Stimulated activated CD8-positive, alpha-beta memory T cell treated with anti-CD3 and anti-CD28 coated beads, Interleukin-15, amount 100 ng/mL, for 4 hours (primary cell): Measurements from ENCODE around the gene TAF1B.

Experiments
- DNase-seq, 2 donors: peaks; one replicate each; pipeline ENCODE4 v3.0.0-alpha.2; 2020; ENCODE audit warnings: low read depth in 2 of 2

Gene TAF1B

DNA sequence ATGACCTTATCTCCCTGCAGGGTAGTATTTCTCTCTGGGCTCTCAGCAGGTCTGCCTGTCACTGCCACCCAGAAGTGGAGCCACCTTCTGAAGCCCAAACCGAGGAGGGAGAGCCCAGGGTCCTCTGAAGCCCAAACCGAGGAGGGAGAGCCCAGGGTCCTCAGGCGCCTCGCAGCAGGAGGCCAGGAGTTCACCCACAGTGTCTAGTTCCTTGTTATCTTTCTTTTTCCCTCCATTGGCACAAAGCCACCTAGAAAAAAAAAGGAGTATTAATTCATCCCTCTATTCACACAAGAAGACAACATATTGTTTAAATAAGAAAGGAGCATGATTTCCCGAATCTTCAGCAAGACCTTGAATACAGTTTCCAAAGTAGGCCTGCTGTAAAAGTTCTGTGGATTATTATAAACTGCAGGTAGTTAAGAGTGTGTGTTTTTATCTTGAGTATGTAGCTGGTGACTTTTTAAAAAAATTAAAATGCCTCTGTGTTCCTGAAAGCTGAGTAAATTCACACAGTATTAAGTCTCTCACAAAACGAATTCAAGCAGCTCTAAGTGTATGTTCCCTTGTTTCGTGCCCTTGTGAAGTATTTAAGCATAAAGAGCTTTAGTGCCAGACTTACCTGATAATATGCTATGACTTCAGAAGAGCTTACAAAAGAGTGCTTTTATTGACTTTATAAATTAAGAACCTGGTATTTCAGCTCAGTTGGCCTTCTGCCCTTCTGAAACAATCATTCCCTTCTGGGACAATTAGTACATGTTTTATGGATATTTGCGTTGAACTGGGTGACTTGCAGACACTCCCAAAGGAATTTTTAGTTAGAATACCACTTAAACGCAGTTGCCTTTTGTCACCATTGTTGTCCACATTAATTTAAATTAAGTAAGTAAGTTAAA lies 96.6 kb downstream of the TAF1B start:
- no peak for DNase-seq

DNA sequence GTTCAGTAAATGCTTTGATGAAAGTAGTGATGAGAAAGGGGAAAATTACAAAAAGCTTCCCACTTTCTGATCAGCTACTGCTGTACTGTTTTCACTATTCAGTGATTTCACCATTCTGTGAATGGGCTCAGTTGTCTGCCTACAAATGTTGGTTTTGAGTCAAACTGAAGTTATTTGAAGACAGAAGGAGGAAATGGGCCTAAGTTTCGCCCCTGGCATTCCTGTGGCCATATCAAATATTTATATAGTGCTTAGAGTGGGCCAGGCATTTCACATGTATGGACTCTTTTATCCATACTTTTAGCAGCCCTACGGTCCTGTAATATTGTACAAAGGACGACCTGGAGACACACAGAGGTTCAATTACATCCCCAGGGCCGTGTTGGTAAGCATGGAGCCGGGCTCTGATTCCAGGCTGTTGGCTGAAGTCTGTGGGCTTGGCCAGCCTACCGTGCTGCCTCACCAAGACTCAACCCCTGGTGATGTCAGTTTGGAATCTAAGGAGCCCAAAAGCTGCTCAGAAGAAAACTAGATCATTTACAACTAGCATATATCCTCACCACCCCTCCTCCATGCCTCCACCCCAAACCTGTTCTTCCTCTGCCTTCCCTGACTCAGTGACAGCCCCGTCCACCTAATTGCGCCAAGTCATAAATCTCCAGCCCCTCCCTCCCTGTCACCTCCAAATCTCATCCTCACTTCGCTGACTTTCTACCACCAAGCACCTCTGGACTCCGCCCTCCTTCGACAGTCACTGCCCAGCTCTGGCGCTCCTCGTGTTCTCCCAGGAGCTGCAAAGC lies 98.1 kb downstream of the TAF1B start:
- no peak for DNase-seq

DNA sequence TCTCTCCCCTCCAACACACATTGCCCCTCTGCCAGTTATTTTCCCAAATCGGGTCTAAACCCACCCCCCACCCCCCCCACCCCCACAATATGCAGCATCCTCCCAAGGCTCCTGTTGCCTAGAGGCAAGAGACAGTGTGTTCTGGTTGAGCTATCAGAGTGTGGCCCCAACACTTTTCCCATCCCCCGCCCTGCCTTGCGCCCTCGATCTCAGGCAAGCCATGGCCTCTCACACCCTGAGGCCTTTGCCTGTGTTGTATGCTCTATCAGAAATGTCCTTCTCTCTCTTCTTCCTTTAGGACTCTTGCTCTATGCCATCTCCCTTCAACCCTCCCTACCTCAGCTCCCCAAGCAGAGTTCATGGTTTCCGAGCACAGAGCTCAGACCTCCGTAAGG lies 98.7 kb downstream of the TAF1B start:
- no peak for DNase-seq

DNA sequence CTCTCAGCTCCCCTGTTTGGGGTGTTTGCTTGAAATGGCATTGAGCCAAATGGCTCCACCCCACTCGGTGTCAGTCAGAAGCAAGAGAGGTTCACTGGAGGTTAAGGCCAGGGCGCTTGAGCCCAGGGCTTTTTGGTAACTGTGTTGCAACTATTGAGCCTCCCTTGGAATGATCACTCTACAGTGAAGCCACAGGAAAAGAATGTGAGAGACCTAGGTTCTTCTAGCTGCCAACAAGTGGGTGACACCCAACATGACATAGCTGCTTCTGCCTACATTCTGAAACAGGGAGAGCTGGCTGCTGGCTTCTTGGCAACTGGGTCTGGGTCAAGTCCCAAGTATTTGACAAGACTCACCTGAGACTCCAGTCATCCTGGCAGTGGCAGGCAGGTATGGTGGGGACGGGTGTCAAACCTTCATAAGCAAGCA lies 101.1 kb downstream of the TAF1B start:
- DNase-seq: no peak

DNA sequence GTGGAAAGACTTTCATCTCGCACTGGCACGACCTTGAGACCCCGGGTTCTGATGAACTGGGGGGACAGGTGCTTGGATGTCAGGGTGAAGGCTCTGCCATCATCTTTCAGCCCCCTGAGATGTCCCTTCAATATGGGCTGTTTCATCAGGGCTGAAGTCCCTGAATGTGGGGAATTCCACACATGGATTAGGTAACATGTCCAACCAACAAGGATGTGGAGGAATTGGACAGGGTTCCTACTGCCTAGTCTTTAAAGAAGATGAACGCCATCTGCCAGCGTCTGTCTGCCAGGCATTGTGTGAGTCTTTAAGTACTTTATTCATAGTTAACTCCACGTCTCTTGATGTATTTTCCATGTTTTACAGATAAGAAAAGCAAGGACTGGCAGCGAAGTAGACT lies 102.3 kb downstream of the TAF1B start:
- DNase-seq: no peak

DNA sequence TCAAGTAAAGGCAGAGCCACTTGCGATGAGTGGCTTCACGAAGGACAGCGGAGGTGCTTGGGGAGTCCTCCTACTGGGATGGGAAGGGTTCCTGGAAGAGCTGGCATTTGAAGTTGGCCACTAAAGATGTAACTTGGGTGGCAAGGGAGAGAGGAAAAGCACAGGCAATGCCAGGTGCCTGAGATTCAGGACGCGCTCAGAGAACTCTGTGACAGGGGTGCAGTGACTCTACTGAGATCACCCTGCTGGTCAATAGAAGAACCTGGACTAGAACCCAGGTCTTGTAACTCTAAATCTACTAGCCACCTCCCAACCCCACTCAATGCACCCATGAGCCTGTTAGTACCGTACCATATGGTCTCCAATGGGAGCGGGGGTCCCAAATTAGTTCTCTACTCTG lies 102.8 kb downstream of the TAF1B start:
- no peak for DNase-seq

DNA sequence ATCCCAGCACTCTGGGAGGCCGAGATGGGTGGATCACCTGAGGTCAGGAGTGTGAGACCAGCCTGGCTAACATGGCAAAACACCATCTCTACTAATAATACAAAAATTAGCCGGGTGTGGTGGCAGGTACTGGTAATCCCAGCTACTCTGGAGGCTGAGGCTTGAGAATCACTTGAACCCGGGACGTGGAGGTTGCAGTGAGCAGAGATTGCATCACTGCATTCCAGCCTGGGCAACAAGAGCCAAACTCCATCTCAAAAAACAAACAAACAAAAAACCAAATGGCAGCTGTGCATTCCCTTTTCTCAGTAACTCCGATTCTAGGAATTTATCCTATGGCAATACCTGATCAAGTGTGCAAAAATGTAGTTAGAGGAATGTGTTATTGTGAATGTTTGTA lies 103.5 kb downstream of the TAF1B start:
- no peak for DNase-seq

DNA sequence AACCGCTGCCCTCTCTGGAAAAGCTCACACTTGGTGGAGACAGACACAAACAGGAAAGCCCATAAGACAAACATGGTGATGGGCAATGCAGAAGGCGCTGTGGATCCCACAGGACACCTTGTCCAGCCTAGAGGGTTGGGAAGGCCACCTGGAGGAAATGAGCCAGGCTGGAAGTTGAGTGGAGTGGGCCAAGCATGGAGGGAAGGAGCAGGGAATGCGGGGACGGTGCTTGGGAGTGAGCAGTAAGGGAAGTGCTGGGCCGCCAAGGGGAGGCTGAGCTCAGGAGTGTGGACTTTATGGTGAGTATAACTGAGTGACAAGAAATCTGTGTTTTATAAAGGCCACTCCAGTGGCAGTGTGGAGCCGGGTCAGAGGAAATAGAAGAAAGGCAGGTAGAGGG lies 105.4 kb downstream of the TAF1B start:
- DNase-seq: no peak

DNA sequence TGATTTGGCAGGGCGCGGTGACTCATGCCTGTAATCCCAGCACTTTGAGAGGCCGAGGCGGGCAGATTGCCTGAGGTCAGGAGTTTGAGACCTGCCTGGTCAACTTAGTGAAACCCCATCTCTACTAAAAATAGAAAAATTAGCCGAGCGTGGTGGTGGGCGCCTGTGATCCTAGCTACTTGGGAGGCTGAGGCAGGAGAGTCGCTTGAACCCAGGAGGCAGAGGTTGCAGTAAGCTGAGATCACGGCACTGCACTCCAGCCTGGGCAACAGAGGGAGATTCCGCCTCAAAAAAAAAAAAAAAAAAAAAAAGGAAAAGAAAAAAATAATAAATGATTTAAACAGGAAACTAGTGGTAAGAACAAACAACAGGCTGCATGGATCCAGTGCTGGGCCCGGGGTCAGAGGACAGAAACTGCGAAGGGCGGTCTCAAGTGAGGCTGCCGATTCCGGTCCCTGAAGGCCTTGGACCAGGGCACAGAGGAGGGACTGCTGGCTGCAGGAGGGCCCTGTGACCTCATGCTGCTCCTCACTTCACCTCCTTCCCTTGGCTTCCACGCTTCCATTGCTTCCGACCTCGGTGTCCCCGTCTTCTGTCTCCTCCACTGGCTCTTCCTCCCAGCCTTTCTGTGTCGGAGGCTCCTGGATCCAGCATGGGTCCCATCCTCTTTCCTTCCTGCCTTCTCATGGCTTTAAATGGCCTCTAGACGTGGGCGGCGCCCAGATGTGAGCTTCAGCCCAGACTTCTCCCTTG lies 106.1 kb downstream of the TAF1B start:
- DNase-seq: no peak

DNA sequence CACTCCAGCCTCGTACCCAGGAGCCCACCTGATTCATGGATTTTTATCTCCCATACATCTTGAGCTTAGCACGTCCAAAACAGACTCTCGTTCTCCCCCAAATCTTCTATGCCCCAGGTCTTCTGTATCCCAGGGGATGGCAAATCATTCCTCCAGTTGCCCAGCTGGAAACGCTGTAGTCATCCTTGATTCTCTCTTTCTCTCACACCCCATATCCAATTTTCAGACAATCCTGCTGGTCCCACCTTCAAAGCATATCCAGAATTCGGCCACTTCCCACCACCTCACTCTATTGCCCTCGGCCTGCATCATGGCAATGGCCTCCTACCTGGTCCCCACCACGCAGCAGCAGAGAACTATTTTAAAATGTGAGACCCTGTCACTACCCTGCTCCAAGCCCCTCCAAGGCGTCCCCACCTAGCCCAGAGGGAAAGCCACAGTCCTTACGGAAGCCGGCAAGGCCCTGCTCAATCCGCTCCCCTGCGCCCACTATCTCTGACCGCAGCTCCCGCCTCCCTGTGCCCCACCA lies 106.8 kb downstream of the TAF1B start:
- no peak for DNase-seq

DNA sequence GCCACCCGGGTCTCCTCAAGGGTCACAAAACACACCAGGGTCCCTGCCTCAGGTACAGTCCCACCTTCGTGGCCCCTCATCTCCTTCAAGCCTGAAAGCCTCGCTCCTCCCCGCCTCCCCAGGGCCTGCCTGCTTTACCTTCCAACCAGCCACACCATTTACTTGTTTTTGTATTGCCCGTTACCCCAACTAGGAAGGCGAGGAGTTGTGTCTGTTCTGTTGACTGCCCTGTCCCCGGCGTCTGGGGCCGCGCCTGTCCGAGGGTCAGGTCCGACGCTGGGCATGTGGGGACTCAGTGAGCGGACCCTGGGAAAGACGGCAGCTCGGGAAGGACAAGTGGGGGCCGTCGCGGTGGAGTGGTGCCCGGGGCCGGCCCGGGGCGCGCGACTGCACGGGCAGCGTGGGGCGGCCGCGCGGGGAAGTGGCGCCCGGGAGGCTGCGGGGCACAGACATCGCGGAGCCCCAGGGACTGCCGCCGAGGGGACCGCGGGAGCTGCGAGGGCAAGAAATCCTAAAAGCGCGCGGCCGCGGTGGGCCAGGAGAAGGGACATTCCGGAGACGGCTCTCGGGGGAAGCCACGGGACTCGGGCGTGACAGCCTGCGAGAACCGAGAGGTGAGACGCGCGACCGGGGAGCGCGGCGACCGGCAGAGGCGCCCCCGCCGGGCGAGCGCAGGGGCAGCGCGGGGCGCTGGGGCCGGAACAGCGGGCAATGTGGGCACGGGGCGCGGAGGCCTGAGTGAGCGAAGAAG lies 107.4 kb downstream of the TAF1B start:
- no peak for DNase-seq

DNA sequence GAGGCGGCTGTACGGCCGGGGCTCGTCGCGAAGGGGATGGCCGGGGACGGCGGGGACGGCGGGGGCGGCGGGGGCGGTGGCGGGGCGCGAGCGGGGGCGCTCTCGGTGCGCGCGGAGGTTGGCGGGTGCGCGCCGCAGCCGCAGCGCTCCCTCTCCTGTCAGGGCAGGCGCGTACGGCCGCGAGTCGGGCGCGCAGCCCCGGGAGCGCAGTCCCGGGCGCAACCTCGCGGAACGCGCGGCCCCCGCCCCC lies 107.9 kb downstream of the TAF1B start:
- DNase-seq: no peak

DNA sequence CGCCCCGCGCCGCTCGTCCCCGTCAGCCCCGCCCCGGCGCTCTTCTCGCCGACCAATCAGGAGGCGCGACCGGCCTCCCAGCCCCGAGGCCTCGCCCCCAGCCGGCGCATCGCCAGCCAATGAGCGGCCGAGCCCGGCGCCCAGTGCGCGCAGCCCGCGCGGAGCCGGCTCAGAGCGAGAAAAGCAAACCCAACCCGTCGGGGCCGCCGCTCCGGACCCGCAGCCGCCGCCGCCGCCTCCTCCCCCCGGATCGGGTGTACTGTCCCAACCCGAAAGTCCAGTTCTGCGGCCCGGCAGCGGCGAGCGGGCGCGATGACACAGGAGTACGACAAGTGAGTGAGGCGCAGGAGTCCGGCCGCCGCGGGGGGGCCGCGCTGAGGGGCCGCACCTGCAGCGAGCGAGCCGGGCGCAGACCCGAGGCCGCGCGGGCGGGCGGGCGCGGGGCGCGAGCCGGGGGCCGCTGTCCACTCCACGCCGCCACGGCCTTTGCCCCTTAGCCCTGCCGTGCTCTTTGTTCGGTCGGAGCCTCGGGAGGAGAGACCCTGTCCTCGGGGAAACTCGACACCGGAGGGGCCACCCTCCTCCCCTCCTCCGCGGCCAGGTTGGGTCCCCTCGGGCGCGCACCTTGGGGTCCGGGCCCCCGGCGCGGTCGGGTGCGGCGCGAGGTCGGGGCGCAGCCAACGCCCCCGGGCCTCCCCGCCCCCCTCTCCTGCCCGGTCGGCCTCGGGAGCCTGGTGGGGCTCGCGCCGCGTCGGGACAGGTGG lies 108.4 kb downstream of the TAF1B start, which contains the start of gene GRHL1:
Gene GRHL1 (plus strand): TSS at position 172 of the 764 bp plus-strand sequence. CDS start 141 bp downstream, at position 313.
- DNase-seq: peak; percentile 77 to 84

DNA sequence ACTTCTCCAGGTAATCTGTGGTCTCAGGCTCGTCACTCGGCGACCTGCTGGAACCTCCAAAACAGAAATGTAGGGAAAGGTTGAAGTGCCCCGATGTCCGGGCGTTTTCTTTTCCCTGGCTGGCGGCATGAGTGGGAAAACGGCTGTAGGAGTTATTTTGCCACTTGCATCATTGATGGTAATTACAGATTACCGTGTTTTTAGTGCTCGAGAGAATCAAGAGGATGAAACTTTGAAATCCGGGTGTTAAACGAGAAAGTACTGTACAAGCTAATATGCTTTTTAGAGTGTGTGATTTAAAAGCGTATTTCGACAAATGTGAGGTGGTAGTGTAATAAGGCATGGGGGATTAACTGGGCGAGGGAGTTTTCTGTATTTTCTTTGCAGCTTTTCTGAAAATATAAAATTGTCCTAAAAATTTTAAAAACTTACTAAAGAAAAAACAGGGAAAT lies 109.0 kb downstream of the TAF1B start:
- no peak for DNase-seq

DNA sequence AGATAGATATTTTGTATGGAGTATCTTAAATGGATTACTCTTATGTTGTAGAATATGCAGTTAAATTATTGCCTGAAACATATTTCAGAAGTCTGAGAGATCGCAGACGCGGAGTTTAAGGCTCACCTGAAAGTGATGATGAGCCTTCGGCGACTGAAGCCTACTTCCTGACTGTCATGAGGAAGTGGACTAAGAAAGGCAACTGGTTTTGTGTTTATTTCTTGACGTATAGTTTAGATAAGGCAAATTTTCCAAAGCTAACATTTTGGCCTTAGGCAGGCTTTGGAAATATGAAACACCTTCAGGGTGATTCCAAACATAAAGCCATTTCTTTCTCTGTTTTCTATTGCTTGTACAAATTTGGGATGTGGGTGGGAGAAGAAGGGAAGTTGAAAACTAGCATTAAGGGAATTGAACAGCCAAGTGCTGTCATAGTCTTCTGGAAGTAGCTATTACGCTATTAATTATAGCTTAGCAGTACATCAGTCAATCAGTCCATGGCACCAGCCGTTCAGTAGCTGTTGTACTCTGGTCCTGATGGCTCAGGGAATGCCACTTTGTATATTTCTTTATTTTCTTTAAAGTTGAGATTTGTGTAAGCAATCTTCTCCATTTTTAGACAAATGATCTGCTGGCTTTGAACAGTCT lies 109.7 kb downstream of the TAF1B start:
- no peak for DNase-seq

DNA sequence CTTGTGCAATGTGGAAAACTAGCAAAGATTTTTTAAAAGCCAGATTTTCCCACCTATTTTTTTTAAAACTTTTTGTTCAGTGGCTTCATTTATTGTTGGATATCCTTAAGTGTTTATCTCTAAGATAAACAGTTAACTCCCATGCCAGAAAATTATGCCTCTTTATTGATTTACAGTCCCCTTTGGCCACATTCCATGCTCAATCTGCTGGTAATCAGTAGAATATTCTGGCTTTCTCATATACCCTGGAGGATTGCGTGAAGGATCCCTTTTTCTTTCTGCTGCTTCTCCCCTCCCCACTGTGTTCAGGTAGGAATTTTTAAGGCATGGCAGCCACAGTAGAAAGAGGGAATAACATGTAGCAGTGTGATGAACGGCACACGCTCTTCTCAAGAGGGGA lies 110.9 kb downstream of the TAF1B start:
- DNase-seq: no peak

DNA sequence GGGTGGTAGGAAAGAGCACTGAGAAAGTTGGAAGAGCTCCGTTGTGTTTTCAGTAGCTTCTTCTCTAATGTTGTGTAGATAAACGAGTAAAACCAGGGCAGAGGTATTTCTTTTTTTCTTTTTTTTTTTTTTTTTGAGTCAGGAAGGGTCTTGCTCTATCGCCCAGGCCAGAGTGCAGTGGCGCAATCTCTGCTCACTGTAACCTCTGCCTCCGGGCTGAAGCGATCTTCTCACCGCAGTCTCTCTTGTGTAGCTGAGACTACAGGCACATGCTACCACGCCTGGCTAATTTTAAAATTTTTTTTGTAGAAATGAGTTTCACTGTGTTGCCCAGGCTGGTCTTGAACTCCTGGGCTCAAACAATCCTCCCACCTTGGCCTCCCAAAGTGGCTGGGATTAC lies 114.8 kb downstream of the TAF1B start:
- no peak for DNase-seq

DNA sequence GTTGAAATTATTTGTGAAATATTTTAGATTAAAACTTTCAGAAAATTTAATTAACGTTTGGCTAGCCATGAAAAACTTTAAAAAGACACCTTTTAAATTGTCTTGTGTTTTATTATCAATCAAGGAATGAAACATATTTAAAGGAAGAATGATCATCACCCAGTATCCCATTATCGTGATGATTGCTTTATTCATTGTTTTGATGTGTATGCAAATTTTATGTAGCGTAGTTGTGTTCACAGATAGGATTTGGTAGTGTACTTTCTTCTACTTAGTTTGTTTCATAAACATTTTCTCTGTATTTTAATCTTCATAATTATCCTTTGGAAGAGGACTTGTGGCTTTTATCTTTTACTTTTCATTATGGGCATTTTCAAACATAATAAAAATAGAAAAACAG lies 116.0 kb downstream of the TAF1B start:
- DNase-seq: no peak

DNA sequence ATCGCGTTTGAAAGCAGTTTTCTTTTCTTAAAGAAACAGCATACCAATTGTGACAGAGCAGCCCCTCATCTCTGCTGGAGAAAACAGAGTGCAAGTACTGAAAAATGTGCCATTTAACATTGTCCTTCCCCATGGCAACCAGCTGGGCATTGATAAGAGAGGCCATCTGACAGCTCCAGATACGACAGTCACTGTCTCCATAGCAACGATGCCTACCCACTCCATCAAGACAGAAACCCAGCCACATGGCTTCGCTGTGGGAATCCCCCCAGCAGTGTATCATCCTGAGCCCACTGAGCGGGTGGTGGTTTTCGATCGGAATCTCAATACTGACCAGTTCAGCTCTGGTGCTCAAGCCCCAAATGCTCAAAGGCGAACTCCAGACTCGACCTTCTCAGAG lies 117.7 kb downstream of the TAF1B start:
- DNase-seq: no peak

DNA sequence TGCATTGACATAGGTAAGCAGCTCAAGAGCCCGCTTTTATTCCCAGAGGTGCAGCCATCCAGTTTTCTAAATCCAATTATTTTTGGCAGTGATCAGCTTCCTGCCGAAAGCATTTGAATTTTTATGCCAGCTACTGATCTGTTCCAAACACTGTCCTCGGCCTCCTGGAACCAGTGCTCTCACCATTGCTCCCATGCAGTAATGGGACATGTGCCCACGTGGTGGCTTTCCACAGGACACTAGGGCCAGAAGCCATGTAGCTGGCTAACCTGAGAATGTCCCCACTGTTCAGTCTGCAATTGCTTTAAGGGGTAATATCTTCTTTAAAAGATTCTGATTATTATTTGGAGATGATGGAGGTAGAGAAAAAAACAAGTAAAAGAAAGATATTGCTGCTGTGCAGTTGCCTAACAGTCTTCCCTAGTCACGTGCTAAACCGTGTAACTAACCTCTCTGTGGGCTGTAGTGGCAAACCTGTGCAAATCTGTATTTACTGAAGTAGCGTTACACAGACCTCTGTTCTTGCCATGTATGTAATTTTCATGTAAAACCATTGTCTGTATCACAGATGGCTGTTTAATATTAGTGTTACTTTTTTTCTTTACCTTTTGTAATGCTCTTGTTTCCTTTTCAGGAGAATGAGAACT lies 121.2 kb downstream of the TAF1B start:
- DNase-seq: no peak
